ENCODE measurements around the gene NFATC2.

GRCh38 chr20:51497542-51498467, 44.7 kb downstream of the NFATC2 start:
- TF ChIP-seq, protein P1, sequence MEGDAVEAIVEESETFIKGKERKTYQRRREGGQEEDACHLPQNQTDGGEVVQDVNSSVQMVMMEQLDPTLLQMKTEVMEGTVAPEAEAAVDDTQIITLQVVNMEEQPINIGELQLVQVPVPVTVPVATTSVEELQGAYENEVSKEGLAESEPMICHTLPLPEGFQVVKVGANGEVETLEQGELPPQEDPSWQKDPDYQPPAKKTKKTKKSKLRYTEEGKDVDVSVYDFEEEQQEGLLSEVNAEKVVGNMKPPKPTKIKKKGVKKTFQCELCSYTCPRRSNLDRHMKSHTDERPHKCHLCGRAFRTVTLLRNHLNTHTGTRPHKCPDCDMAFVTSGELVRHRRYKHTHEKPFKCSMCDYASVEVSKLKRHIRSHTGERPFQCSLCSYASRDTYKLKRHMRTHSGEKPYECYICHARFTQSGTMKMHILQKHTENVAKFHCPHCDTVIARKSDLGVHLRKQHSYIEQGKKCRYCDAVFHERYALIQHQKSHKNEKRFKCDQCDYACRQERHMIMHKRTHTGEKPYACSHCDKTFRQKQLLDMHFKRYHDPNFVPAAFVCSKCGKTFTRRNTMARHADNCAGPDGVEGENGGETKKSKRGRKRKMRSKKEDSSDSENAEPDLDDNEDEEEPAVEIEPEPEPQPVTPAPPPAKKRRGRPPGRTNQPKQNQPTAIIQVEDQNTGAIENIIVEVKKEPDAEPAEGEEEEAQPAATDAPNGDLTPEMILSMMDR (IDR thresholded peaks at IDR 0.05; ENCODE audit: insufficient read depth, low read depth, low read length) = no peak
- TF ChIP-seq EZH2 (IDR thresholded peaks at IDR 0.05; ENCODE audit: insufficient read depth, low read length) = no peak

All from astrocyte (in vitro differentiated cells and primary cell).